ENCODE data around the gene PIGQ. TPM values are rescaled to one million over a fixed set of nuclear protein-coding genes. Genes with fewer than 3 reads are reported as not detected.

The PIGQ gene
- polyA plus RNA-seq, 3 donors, result 11.4 to 39.8 (median 12.1) TPM

DNA sequence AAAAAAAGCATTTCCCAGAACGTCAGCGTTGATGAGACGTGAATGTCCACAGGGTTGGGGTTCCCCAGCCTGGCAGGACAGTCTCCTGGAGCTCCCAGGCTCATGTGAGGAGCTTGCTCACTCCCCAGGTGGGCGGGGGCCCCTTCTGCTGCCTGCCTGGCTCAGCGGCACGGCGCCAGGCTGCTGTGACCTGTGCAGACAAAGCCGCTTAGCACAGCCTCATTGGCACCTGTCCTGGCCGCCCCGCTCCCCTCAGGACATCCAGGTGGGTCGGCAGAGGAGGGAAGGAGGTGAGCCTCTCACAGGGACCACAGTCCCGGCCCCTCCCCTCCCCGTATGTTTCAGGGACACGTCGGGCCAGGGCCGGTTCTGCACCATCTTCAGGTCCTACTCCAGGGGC, 48.1 kb downstream of the PIGQ start:
- intact Hi-C loops (cut with micrococcal nuclease), result no loop called here
- no peak overlapping the region for H3K27ac ChIP-seq (ENCODE audit: low read depth in 1 of 2, low read length in 2 of 2)
- Mint-ChIP-seq H3K27ac (peak overlapping the region in 1 of 7 donors; percentile 25), H3K9me3 (peaks cover 0 to 3% (median 0%) of the 10 kb centered on the region in 7 donors), H3K4me3 (no peak overlapping the region), H3K4me1 (no peaks in the 10 kb centered on the region), H3K36me3 (peaks cover 26 to 63% of the 10 kb centered on the region in 2 donors), H3K27me3 (ENCODE audit: low read depth in 3 of 3) (peaks cover 0 to 2% (median 1%) of the 10 kb centered on the region in 3 donors)
- H3K4me1 ChIP-seq (ENCODE audit: control insufficient read depth in 1 of 2, insufficient read depth in 2 of 2, low read length in 2 of 2), result no peaks in the 10 kb centered on the region
- no peak overlapping the region for H3K4me3 ChIP-seq (replicated peaks in 1 of 3; ENCODE audit: low read depth in 2 of 3, low read length in 3 of 3)
- peaks cover 30 to 49% of the 10 kb centered on the region in 2 donors for H3K36me3 ChIP-seq (replicated peaks in 1 of 2; ENCODE audit: control insufficient read depth in 1 of 2, insufficient read depth in 2 of 2, low read length in 2 of 2)
- WGBS (ENCODE audit: insufficient coverage), result 97% methylated on average over 12 of the region's 16 CpGs
- H3K9me3 ChIP-seq (replicated peaks in 1 of 2; ENCODE audit: control insufficient read depth in 1 of 2, insufficient read depth in 1 of 2, low read length in 2 of 2), result no peaks in the 10 kb centered on the region
- H3K4me2 ChIP-seq (replicated peaks; ENCODE audit: extremely low read depth, low read length, poor library complexity, severe bottlenecking), result no peak overlapping the region
- TF ChIP-seq, protein P1, sequence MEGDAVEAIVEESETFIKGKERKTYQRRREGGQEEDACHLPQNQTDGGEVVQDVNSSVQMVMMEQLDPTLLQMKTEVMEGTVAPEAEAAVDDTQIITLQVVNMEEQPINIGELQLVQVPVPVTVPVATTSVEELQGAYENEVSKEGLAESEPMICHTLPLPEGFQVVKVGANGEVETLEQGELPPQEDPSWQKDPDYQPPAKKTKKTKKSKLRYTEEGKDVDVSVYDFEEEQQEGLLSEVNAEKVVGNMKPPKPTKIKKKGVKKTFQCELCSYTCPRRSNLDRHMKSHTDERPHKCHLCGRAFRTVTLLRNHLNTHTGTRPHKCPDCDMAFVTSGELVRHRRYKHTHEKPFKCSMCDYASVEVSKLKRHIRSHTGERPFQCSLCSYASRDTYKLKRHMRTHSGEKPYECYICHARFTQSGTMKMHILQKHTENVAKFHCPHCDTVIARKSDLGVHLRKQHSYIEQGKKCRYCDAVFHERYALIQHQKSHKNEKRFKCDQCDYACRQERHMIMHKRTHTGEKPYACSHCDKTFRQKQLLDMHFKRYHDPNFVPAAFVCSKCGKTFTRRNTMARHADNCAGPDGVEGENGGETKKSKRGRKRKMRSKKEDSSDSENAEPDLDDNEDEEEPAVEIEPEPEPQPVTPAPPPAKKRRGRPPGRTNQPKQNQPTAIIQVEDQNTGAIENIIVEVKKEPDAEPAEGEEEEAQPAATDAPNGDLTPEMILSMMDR (IDR thresholded peaks at IDR 0.05), result no peak
- DNase-seq, result no peak
- peaks cover 91% of the 10 kb centered on the region for H4K20me1 ChIP-seq (ENCODE audit: insufficient read depth, low read length)
- no peaks in the 10 kb centered on the region for H3K27me3 ChIP-seq (ENCODE audit: control insufficient read depth in 2 of 2, insufficient read depth in 2 of 2, low read length in 2 of 2)
- H3K9ac ChIP-seq (ENCODE audit: insufficient read depth, low read length, poor library complexity, severe bottlenecking), result no peak overlapping the region
- peaks cover 71% of the 10 kb centered on the region for H3K79me2 ChIP-seq (ENCODE audit: insufficient read depth, low read length)
- H2AFZ ChIP-seq (ENCODE audit: insufficient read depth, low read depth, low read length, poor library complexity, severe bottlenecking), result no peak overlapping the region

- Histone ChIP-seq H3K9me3 (replicated peaks in 1 of 2; ENCODE audit: control insufficient read depth in 1 of 2, insufficient read depth in 1 of 2, low read length in 2 of 2) (no peaks in the 10 kb centered on the region), H3K27me3 (ENCODE audit: control insufficient read depth in 2 of 2, insufficient read depth in 2 of 2, low read length in 2 of 2) (no peaks in the 10 kb centered on the region), H3K4me1 (ENCODE audit: control insufficient read depth in 1 of 2, insufficient read depth in 2 of 2, low read length in 2 of 2) (no peaks in the 10 kb centered on the region), H3K9ac (ENCODE audit: insufficient read depth, low read length, poor library complexity, severe bottlenecking) (no peak overlapping the region), H3K36me3 (replicated peaks in 1 of 2; ENCODE audit: control insufficient read depth in 1 of 2, insufficient read depth in 2 of 2, low read length in 2 of 2) (peaks cover 24 to 48% of the 10 kb centered on the region in 2 donors), H3K4me2 (replicated peaks; ENCODE audit: extremely low read depth, low read length, poor library complexity, severe bottlenecking) (no peak overlapping the region), H4K20me1 (ENCODE audit: insufficient read depth, low read length) (peaks cover 94% of the 10 kb centered on the region), H3K4me3 (replicated peaks in 1 of 3; ENCODE audit: low read depth in 2 of 3, low read length in 3 of 3) (no peak overlapping the region), H2AFZ (ENCODE audit: insufficient read depth, low read depth, low read length, poor library complexity, severe bottlenecking) (no peak overlapping the region), H3K27ac (ENCODE audit: low read depth in 1 of 2, low read length in 2 of 2) (no peak overlapping the region), H3K79me2 (ENCODE audit: insufficient read depth, low read length) (peaks cover 62% of the 10 kb centered on the region)
- H3K4me3 Mint-ChIP-seq, result peak overlapping the region in 1 of 2 donors; percentile 37
- peak overlapping the region in 3 of 7 donors; percentile 18 to 73 (median 54) for H3K27ac Mint-ChIP-seq
- no peak for DNase-seq
- H3K36me3 Mint-ChIP-seq, result peaks cover 19 to 64% of the 10 kb centered on the region in 2 donors
- WGBS (ENCODE audit: insufficient coverage), result 97% methylated on average over 17 of the region's 20 CpGs
- TF ChIP-seq, protein P1 (IDR thresholded peaks at IDR 0.05), result no peak
- peaks cover 0 to 3% (median 0%) of the 10 kb centered on the region in 7 donors for H3K9me3 Mint-ChIP-seq
- no peaks in the 10 kb centered on the region for H3K4me1 Mint-ChIP-seq
- intact Hi-C loops (cut with micrococcal nuclease), result no loop called here
- peaks cover 0 to 1% (median 0%) of the 10 kb centered on the region in 3 donors for H3K27me3 Mint-ChIP-seq (ENCODE audit: low read depth in 3 of 3)
Observed at GRCh38 chr16:619476-620100, 49.8 kb downstream of the PIGQ start.

Data from CD14-positive monocyte (primary cell).